ENCODE results near the gene LBHD2.
"Not testable (repeated sequence)": the region's sequence is repeated elsewhere in the genome, so short reads cannot be mapped to it uniquely, and the experiment has no call there.

- TF ChIP-seq, protein P1, sequence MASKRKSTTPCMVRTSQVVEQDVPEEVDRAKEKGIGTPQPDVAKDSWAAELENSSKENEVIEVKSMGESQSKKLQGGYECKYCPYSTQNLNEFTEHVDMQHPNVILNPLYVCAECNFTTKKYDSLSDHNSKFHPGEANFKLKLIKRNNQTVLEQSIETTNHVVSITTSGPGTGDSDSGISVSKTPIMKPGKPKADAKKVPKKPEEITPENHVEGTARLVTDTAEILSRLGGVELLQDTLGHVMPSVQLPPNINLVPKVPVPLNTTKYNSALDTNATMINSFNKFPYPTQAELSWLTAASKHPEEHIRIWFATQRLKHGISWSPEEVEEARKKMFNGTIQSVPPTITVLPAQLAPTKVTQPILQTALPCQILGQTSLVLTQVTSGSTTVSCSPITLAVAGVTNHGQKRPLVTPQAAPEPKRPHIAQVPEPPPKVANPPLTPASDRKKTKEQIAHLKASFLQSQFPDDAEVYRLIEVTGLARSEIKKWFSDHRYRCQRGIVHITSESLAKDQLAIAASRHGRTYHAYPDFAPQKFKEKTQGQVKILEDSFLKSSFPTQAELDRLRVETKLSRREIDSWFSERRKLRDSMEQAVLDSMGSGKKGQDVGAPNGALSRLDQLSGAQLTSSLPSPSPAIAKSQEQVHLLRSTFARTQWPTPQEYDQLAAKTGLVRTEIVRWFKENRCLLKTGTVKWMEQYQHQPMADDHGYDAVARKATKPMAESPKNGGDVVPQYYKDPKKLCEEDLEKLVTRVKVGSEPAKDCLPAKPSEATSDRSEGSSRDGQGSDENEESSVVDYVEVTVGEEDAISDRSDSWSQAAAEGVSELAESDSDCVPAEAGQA (IDR thresholded peaks at IDR 0.05; ENCODE audit: low read depth), result not testable (repeated sequence)
- TF ChIP-seq, protein P1 (CRISPR knock-in tag; IDR thresholded peaks at IDR 0.05; ENCODE audit: borderline replicate concordance), result not testable (repeated sequence)
- TF ChIP-seq HDAC1 (CRISPR knock-in tag; IDR thresholded peaks at IDR 0.05); PRDM4 (CRISPR knock-in tag; IDR thresholded peaks at IDR 0.05; ENCODE audit: borderline replicate concordance); TAF1 (CRISPR knock-in tag; IDR thresholded peaks at IDR 0.05); POLR2A (IDR thresholded peaks at IDR 0.05; ENCODE audit: insufficient read depth in 1 of 2, low read depth in 2 of 2, low read length in 2 of 2); RNF2 (conservative IDR thresholded peaks at IDR 0.05; ENCODE audit: low read depth): not testable (repeated sequence)
Measured at GRCh38 chr14:103119527-103119926, 35.5 kb downstream of the LBHD2 start.
